ENCODE results near the gene TMPRSS13.

TMPRSS13 gene

DNA sequence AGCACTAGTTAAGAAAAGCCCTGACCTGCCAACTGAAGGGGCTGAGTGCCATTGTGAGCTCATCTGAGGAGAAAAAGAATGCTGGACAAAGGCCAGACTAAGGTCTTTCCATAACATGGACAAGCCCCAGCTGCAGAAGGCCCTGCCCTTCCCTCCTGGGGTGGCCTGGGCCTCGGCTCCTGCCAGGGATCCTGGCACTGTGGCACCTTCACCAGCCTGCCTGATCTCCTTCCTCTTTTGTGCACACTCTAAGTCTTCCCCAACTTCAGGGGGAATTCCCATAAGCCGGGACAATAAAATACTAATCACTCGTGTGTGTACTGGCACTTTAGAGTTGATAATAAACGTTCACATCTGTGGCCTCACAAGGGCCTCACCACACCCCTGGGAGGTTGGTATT lies 9.9 kb downstream of the TMPRSS13 start:
- TF ChIP-seq CTCF (IDR thresholded peaks at IDR 0.05; ENCODE audit: insufficient read depth, low read length, poor library complexity, severe bottlenecking) = no peak
- no peak for DNase-seq (ENCODE audit: extremely low read depth, insufficient read length)
- Histone ChIP-seq H3K4me3 (replicated peaks; ENCODE audit: low read depth, low read length) (no peak overlapping the region), H3K36me3 (ENCODE audit: control insufficient read depth, insufficient read depth, low read length) (no peaks in the 10 kb centered on the region), H3K27me3 (replicated peaks; ENCODE audit: control insufficient read depth, insufficient read depth, low read length) (no peaks in the 10 kb centered on the region)

GRCh38 chr11:117918366-117919255 lies 10.6 kb downstream of the TMPRSS13 start:
- Histone ChIP-seq H3K27me3 (replicated peaks; ENCODE audit: control insufficient read depth, insufficient read depth, low read length) (no peaks in the 10 kb centered on the region; the same call in 1 of the 2 replicates), H3K36me3 (ENCODE audit: control insufficient read depth, insufficient read depth, low read length) (no peaks in the 10 kb centered on the region), H3K4me3 (replicated peaks; ENCODE audit: low read depth, low read length) (no peak overlapping the region)
- TF ChIP-seq CTCF (IDR thresholded peaks at IDR 0.05; ENCODE audit: insufficient read depth, low read length, poor library complexity, severe bottlenecking) = no peak
- DNase-seq (ENCODE audit: extremely low read depth, insufficient read length) = no peak

DNA sequence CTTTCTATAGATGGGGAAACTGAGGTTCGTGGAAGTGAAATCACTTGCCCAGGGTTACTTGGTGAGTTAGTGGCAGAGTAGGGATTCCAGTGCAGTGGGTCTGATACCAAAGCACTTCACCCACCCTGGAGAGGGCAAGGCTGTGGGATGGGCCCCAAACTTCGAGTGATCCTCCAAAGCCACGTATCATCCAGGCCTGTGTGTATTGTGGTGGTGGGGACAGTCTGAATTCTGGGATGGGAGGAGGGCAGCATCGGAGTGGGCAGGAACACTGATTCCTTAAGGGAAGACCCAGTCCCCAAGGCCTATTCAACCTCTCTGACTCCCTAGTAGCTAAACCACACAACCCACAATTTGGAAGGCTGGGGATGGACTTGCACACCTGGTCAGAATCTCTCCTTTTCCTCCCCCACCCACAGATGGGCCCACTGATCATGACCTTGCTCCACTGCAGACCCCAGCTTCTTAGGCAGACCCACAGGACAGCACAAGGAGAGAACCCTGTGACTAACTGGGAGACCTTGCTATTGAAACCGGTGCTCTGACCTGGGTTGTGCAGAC lies 11.5 kb downstream of the TMPRSS13 start:
- Histone ChIP-seq H3K27me3 (replicated peaks; ENCODE audit: control insufficient read depth, insufficient read depth, low read length) (no peaks in the 10 kb centered on the region; the same call in 1 of the 2 replicates), H3K4me3 (replicated peaks; ENCODE audit: low read depth, low read length) (no peak overlapping the region), H3K36me3 (ENCODE audit: control insufficient read depth, insufficient read depth, low read length) (no peaks in the 10 kb centered on the region)
- DNase-seq (ENCODE audit: extremely low read depth, insufficient read length) = no peak
- TF ChIP-seq CTCF (IDR thresholded peaks at IDR 0.05; ENCODE audit: insufficient read depth, low read length, poor library complexity, severe bottlenecking) = no peak

GRCh38 chr11:117916956-117917355 lies 12.2 kb downstream of the TMPRSS13 start:
- no peak overlapping the region for H3K4me3 ChIP-seq (replicated peaks; ENCODE audit: low read depth, low read length)
- no peaks in the 10 kb centered on the region for H3K36me3 ChIP-seq (ENCODE audit: control insufficient read depth, insufficient read depth, low read length)
- H3K27me3 ChIP-seq (replicated peaks; ENCODE audit: control insufficient read depth, insufficient read depth, low read length) = no peaks in the 10 kb centered on the region; the same call in 1 of the 2 replicates
- TF ChIP-seq CTCF (IDR thresholded peaks at IDR 0.05; ENCODE audit: insufficient read depth, low read length, poor library complexity, severe bottlenecking) = no peak
- DNase-seq (ENCODE audit: extremely low read depth, insufficient read length) = no peak

GRCh38 chr11:117915672-117916235 lies 13.4 kb downstream of the TMPRSS13 start:
- Histone ChIP-seq H3K27me3 (replicated peaks; ENCODE audit: control insufficient read depth, insufficient read depth, low read length) (no peaks in the 10 kb centered on the region; the same call in 1 of the 2 replicates), H3K4me3 (replicated peaks; ENCODE audit: low read depth, low read length) (no peak overlapping the region), H3K36me3 (ENCODE audit: control insufficient read depth, insufficient read depth, low read length) (no peaks in the 10 kb centered on the region)
- DNase-seq (ENCODE audit: extremely low read depth, insufficient read length) = no peak
- no peak for TF ChIP-seq CTCF (IDR thresholded peaks at IDR 0.05; ENCODE audit: insufficient read depth, low read length, poor library complexity, severe bottlenecking)
